Measurements from ENCODE around the gene SIAH3.
A peak's percentile ranks its signal among the peaks of the same experiment; 100 is the strongest.

The SIAH3 gene

GRCh38 chr13:45787346-45787745 is 64.2 kb downstream of the SIAH3 start:
- Histone ChIP-seq H3K4me3 (ENCODE audit: low read depth, low read length) (no peak overlapping the region), H3K4me1 (ENCODE audit: control insufficient read depth, insufficient read depth, low read length) (peaks cover 5% of the 10 kb centered on the region; the same call in 1 of the 2 replicates), H3K27ac (ENCODE audit: extremely low read depth, low read depth, low read length) (no peak overlapping the region), H3K9me3 (ENCODE audit: control insufficient read depth, insufficient read depth, low read depth, low read length) (no peaks in the 10 kb centered on the region), H3K36me3 (ENCODE audit: control insufficient read depth in 2 of 2, insufficient read depth in 1 of 2, low read length in 2 of 2) (no peaks in the 10 kb centered on the region)
- ChIA-PET CTCF (no interaction called here), POLR2A (no interaction called here)
- TF ChIP-seq ZNF571 (tag by site-specific recombination; IDR thresholded peaks at IDR 0.05) (no peak), ZBTB48 (tag by site-specific recombination; IDR thresholded peaks at IDR 0.05) (no peak), ZEB2 (tag by site-specific recombination; IDR thresholded peaks at IDR 0.05) (no peak), ZNF426 (tag by site-specific recombination; IDR thresholded peaks at IDR 0.05) (no peak), ZBTB17 (tag by site-specific recombination; IDR thresholded peaks at IDR 0.05) (no peak), ZNF768 (tag by site-specific recombination; IDR thresholded peaks at IDR 0.05) (no peak), ZNF221 (tag by site-specific recombination; IDR thresholded peaks at IDR 0.05; ENCODE audit: borderline replicate concordance) (no peak), ZNF785 (tag by site-specific recombination; IDR thresholded peaks at IDR 0.05) (no peak)
- TF ChIP-seq, protein P1, sequence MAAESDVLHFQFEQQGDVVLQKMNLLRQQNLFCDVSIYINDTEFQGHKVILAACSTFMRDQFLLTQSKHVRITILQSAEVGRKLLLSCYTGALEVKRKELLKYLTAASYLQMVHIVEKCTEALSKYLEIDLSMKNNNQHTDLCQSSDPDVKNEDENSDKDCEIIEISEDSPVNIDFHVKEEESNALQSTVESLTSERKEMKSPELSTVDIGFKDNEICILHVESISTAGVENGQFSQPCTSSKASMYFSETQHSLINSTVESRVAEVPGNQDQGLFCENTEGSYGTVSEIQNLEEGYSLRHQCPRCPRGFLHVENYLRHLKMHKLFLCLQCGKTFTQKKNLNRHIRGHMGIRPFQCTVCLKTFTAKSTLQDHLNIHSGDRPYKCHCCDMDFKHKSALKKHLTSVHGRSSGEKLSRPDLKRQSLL (tag by site-specific recombination; IDR thresholded peaks at IDR 0.05), result no peak
- TF ChIP-seq, protein P2, sequence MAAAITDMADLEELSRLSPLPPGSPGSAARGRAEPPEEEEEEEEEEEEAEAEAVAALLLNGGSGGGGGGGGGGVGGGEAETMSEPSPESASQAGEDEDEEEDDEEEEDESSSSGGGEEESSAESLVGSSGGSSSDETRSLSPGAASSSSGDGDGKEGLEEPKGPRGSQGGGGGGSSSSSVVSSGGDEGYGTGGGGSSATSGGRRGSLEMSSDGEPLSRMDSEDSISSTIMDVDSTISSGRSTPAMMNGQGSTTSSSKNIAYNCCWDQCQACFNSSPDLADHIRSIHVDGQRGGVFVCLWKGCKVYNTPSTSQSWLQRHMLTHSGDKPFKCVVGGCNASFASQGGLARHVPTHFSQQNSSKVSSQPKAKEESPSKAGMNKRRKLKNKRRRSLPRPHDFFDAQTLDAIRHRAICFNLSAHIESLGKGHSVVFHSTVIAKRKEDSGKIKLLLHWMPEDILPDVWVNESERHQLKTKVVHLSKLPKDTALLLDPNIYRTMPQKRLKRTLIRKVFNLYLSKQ (tag by site-specific recombination; IDR thresholded peaks at IDR 0.05; ENCODE audit: borderline replicate concordance), result no peak
- TF ChIP-seq, protein P3, sequence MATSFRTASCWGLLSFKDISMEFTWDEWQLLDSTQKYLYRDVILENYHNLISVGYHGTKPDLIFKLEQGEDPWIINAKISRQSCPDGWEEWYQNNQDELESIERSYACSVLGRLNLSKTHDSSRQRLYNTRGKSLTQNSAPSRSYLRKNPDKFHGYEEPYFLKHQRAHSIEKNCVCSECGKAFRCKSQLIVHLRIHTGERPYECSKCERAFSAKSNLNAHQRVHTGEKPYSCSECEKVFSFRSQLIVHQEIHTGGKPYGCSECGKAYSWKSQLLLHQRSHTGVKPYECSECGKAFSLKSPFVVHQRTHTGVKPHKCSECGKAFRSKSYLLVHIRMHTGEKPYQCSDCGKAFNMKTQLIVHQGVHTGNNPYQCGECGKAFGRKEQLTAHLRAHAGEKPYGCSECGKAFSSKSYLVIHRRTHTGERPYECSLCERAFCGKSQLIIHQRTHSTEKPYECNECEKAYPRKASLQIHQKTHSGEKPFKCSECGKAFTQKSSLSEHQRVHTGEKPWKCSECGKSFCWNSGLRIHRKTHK (tag by site-specific recombination; IDR thresholded peaks at IDR 0.05), result no peak
- TF ChIP-seq, protein P4, sequence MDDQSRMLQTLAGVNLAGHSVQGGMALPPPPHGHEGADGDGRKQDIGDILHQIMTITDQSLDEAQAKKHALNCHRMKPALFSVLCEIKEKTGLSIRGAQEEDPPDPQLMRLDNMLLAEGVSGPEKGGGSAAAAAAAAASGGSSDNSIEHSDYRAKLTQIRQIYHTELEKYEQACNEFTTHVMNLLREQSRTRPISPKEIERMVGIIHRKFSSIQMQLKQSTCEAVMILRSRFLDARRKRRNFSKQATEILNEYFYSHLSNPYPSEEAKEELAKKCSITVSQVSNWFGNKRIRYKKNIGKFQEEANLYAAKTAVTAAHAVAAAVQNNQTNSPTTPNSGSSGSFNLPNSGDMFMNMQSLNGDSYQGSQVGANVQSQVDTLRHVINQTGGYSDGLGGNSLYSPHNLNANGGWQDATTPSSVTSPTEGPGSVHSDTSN (CRISPR knock-in tag; IDR thresholded peaks at IDR 0.05), result no peak

GRCh38 chr13:45786293-45786920 is 65.1 kb downstream of the SIAH3 start:
- Histone ChIP-seq H3K36me3 (ENCODE audit: control insufficient read depth in 2 of 2, insufficient read depth in 1 of 2, low read length in 2 of 2) (no peaks in the 10 kb centered on the region), H3K4me1 (ENCODE audit: control insufficient read depth, insufficient read depth, low read length) (peaks cover 13% of the 10 kb centered on the region), H3K27ac (ENCODE audit: extremely low read depth, low read depth, low read length) (no peak overlapping the region), H3K4me3 (ENCODE audit: low read depth, low read length) (no peak overlapping the region), H3K9me3 (ENCODE audit: control insufficient read depth, insufficient read depth, low read depth, low read length) (no peaks in the 10 kb centered on the region)
- no peak for TF ChIP-seq ZNF530 (tag by site-specific recombination; IDR thresholded peaks at IDR 0.05; ENCODE audit: low read depth)
- ChIA-PET POLR2A (no interaction called here), CTCF (no interaction called here)

GRCh38 chr13:45784755-45785675 is 66.5 kb downstream of the SIAH3 start:
- POLR2A ChIA-PET, result no interaction called here
- Histone ChIP-seq H3K4me1 (ENCODE audit: control insufficient read depth, insufficient read depth, low read length) (peaks cover 17% of the 10 kb centered on the region), H3K4me3 (ENCODE audit: low read depth, low read length) (no peak overlapping the region), H3K27ac (ENCODE audit: extremely low read depth, low read depth, low read length) (no peak overlapping the region), H3K36me3 (ENCODE audit: control insufficient read depth in 2 of 2, insufficient read depth in 1 of 2, low read length in 2 of 2) (no peaks in the 10 kb centered on the region), H3K9me3 (ENCODE audit: control insufficient read depth, insufficient read depth, low read depth, low read length) (no peaks in the 10 kb centered on the region)
- CTCF ChIA-PET, result interaction anchor here (0.6 to 1.2 kb wide), 3 partner anchors 162 to 738 kb away, joined by 3 to 4 read pairs (median 3); no protein-coding TSS in a partner anchor
- TF ChIP-seq, protein P5, sequence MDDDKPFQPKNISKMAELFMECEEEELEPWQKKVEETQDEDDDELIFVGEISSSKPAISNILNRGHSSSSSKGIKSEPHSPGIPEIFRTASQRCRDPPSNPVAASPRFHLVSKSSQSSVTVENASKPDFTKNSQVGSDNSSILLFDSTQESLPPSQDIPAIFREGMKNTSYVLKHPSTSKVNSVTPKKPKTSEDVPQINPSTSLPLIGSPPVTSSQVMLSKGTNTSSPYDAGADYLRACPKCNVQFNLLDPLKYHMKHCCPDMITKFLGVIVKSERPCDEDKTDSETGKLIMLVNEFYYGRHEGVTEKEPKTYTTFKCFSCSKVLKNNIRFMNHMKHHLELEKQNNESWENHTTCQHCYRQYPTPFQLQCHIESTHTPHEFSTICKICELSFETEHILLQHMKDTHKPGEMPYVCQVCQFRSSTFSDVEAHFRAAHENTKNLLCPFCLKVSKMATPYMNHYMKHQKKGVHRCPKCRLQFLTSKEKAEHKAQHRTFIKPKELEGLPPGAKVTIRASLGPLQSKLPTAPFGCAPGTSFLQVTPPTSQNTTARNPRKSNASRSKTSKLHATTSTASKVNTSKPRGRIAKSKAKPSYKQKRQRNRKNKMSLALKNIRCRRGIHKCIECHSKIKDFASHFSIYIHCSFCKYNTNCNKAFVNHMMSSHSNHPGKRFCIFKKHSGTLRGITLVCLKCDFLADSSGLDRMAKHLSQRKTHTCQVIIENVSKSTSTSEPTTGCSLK (tag by site-specific recombination; IDR thresholded peaks at IDR 0.05), result no peak
- TF ChIP-seq CTCF (tag by site-specific recombination; IDR thresholded peaks at IDR 0.05) (no peak), SP3 (tag by site-specific recombination; IDR thresholded peaks at IDR 0.05) (no peak), ZFHX2 (tag by site-specific recombination; conservative IDR thresholded peaks at IDR 0.05) (peak; percentile 33), KLF10 (tag by site-specific recombination; IDR thresholded peaks at IDR 0.05) (no peak), EGR2 (tag by site-specific recombination; IDR thresholded peaks at IDR 0.05; ENCODE audit: low read depth) (peak; percentile 57; the same call in 1 of the 2 replicates), ZBTB21 (tag by site-specific recombination; IDR thresholded peaks at IDR 0.05) (no peak)
